Left ventricle myocardium inferior (tissue), 1 donor: ENCODE measurements around the gene ADK. TPM values are rescaled to one million over a fixed set of nuclear protein-coding genes. Genes with fewer than 3 reads are reported as not detected.

Experiments used
- DNase-seq: peaks from one replicate; pipeline ENCODE4 v3.0.0-alpha.2; 2020
- H3K27ac ChIP-seq: fragments of 200-600 bp; replicated peaks from 2 replicates; pipeline ENCODE4 v1.8.0; 2021
- H3K27me3 ChIP-seq: fragments of 200-600 bp; 2 replicates; pipeline ENCODE4 v1.8.0; 2021; ENCODE audit warnings: low read depth
- H3K36me3 ChIP-seq: fragments of 200-600 bp; 2 replicates; pipeline ENCODE4 v1.8.0; 2021
- H3K4me1 ChIP-seq: fragments of 200-600 bp; 2 replicates; pipeline ENCODE4 v1.8.0; 2021
- H3K4me3 ChIP-seq: fragments of 200-600 bp; 2 replicates; pipeline ENCODE4 v1.8.0; 2021; ENCODE audit warnings: mild to moderate bottlenecking, moderate library complexity
- H3K9me3 ChIP-seq: fragments of 200-600 bp; replicated peaks from 2 replicates; pipeline ENCODE4 v1.8.0; 2021
- intact Hi-C: fragments of 100-400 bp; cut with micrococcal nuclease; formaldehyde crosslinking; loops from one replicate; pipeline ENCODE4 v1.11.0; 2022
- total RNA-seq: library from RNA; stranded (reverse); fragmentation: NEBNext Ultra II Directional; extraction: Animal tissue kit (Norgen Biotek cat#: 25700); gene quantifications from one replicate; pipeline ENCODE4 v1.2.1, GENCODE V29; 2021
- TF ChIP-seq, protein P1 (sequence below): fragments of 200-600 bp; IDR thresholded peaks from 2 replicates; pipeline ENCODE4 v1.8.0; 2021; ENCODE audit warnings: antibody characterized with exemption, mild to moderate bottlenecking, borderline replicate concordance
- donor health status: DM: no; HTN: yes; CAD: no; lungs with severe emphysema.

Gene ADK
- total RNA-seq, 1 donor from 2014 or later = 41.3 TPM

DNA sequence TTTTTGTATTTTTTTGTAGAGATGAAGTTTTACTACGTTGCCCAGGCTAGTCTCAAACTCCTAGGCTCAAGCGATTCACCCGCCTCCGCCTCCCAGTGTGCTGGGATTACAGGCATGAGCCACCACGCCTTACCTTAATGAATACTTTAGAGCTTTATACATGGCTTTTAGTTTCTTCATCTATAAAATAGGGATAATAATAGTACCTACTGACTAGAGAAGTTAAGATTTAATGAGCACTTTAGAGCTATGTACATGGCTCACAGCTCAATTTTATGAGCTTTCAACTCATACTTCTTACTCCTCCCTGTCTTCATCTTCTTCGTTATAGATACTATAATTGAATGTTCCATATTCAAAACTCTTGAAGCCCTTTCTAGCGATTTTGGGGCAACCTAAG lies 445.7 kb downstream of the ADK start:
- Histone ChIP-seq H3K27ac (no peak overlapping the region), H3K27me3 (no peaks in the 10 kb centered on the region), H3K4me3 (no peak overlapping the region), H3K36me3 (no peaks in the 10 kb centered on the region), H3K4me1 (peaks cover 46% of the 10 kb centered on the region), H3K9me3 (no peaks in the 10 kb centered on the region)
- TF ChIP-seq, protein P1, sequence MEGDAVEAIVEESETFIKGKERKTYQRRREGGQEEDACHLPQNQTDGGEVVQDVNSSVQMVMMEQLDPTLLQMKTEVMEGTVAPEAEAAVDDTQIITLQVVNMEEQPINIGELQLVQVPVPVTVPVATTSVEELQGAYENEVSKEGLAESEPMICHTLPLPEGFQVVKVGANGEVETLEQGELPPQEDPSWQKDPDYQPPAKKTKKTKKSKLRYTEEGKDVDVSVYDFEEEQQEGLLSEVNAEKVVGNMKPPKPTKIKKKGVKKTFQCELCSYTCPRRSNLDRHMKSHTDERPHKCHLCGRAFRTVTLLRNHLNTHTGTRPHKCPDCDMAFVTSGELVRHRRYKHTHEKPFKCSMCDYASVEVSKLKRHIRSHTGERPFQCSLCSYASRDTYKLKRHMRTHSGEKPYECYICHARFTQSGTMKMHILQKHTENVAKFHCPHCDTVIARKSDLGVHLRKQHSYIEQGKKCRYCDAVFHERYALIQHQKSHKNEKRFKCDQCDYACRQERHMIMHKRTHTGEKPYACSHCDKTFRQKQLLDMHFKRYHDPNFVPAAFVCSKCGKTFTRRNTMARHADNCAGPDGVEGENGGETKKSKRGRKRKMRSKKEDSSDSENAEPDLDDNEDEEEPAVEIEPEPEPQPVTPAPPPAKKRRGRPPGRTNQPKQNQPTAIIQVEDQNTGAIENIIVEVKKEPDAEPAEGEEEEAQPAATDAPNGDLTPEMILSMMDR = no peak
- no peak for DNase-seq
- intact Hi-C loops = no loop called here

DNA sequence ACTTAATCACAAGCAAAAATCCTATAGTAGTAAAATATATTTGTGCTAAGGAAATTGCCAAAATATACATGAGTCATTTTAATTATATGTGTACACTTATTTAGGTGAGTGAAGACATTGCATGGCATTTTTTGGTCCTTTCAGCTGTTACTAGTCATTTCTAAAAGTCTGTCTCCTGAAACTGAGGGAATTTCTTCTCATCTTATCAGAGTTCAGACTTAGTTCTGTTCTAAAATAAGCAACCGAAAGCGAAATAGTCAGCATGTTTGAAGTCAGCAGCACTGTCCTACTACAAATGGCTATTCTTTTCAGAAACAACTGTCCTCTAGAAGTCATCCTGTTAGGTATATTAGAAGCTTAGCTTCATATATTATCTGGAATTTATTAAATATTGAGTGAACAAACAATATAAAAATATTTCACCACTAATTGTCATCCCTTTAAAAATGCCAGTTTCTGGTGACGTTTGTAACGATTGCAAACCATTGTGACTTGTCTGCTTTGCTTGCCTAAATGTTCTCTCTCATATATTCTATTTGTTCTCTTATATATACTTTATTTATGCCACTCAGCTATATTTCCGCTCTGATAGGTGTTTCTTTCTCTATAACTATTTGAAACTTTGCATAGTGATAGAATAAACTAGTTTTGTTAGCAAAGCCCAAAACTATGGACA lies 448.0 kb downstream of the ADK start:
- H3K27me3 ChIP-seq = no peaks in the 10 kb centered on the region
- no peaks in the 10 kb centered on the region for H3K36me3 ChIP-seq
- DNase-seq = no peak
- peak overlapping the region; percentile 73 for H3K27ac ChIP-seq
- H3K9me3 ChIP-seq = peaks cover 2% of the 10 kb centered on the region
- H3K4me1 ChIP-seq = peaks cover 29% of the 10 kb centered on the region
- intact Hi-C loops = no loop called here
- peak overlapping the region; percentile 53 for H3K4me3 ChIP-seq
- TF ChIP-seq, protein P1 = no peak

DNA sequence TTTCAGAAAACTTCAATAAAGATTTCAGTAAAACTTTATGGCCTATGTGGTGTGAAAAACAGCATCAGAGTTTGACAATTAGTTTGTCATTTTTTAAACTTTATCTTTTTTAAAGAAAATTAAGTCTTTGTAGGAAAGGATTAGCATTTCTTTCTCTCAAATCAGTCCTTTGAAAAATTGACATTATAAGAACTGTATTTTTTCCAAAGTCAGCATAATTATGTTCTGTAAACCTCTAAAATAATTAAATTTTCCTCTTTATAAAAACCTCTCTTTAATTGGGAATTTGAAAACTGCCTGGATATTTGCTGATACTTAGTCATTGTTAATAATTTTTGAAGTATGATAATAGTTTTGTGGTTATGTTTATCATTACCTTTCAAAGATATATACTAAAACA lies 448.7 kb downstream of the ADK start:
- TF ChIP-seq, protein P1 = no peak
- peak overlapping the region; percentile 73 for H3K27ac ChIP-seq
- H3K9me3 ChIP-seq = peaks cover 8% of the 10 kb centered on the region
- H3K36me3 ChIP-seq = no peaks in the 10 kb centered on the region
- H3K4me1 ChIP-seq = peaks cover 29% of the 10 kb centered on the region
- intact Hi-C loops = no loop called here
- DNase-seq = no peak
- peak overlapping the region; percentile 53 for H3K4me3 ChIP-seq
- H3K27me3 ChIP-seq = no peaks in the 10 kb centered on the region

DNA sequence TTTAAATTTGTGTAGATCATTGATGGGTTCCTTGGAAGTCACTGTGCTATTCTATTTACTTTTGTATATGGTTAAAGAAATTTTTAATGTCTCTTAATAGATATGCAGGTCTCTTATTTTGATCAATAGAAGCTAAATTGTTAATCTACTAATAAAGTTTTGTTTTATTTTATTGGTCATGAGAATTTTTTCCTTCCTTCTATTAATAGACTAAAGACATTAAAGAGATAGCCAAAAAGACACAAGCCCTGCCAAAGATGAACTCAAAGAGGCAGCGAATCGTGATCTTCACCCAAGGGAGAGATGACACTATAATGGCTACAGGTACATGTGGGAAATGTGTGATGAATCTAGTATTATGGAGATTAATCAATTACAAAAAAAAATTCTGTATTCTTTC lies 449.1 kb downstream of the ADK start:
- TF ChIP-seq, protein P1 = no peak
- Histone ChIP-seq H3K27ac (no peak overlapping the region), H3K4me1 (peaks cover 29% of the 10 kb centered on the region)

DNA sequence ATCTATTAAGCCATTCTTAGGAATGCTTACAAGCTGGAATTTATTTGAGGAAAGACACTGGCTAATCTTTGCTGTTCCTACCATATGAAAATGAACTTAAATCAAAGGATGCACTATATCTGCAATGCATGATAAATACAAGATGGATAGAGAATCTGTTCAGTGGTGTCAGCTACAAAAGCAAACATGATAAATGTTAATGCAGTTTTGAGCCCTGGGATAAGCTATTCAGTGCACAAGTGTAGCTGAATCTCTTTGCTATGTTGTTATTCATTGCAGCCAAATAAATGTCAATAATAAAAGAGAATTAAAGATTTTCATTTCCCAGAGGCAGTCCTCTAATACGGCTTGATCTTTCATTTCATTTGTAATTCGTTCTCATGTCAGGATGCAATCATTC lies 451.6 kb downstream of the ADK start:
- Histone ChIP-seq H3K27ac (no peak overlapping the region), H3K27me3 (no peaks in the 10 kb centered on the region), H3K4me3 (no peak overlapping the region), H3K36me3 (no peaks in the 10 kb centered on the region), H3K4me1 (peaks cover 26% of the 10 kb centered on the region), H3K9me3 (peaks cover 8% of the 10 kb centered on the region)
- DNase-seq = no peak
- intact Hi-C loops = no loop called here
- TF ChIP-seq, protein P1 = no peak

More for the DNA sequence above, 449.1 kb downstream of the ADK start:
- intact Hi-C loops = no loop called here
- Histone ChIP-seq H3K27me3 (no peaks in the 10 kb centered on the region), H3K4me3 (no peak overlapping the region), H3K36me3 (no peaks in the 10 kb centered on the region), H3K9me3 (peaks cover 8% of the 10 kb centered on the region)
- no peak for DNase-seq
